ENCODE data around the gene EFNB3. TPM values are rescaled to one million over a fixed set of nuclear protein-coding genes. Genes with fewer than 3 reads are reported as not detected.

EFNB3 gene
- total and polyA plus RNA-seq, 8 donors: 0.37 to 5.4 (median 0.98) TPM

DNA sequence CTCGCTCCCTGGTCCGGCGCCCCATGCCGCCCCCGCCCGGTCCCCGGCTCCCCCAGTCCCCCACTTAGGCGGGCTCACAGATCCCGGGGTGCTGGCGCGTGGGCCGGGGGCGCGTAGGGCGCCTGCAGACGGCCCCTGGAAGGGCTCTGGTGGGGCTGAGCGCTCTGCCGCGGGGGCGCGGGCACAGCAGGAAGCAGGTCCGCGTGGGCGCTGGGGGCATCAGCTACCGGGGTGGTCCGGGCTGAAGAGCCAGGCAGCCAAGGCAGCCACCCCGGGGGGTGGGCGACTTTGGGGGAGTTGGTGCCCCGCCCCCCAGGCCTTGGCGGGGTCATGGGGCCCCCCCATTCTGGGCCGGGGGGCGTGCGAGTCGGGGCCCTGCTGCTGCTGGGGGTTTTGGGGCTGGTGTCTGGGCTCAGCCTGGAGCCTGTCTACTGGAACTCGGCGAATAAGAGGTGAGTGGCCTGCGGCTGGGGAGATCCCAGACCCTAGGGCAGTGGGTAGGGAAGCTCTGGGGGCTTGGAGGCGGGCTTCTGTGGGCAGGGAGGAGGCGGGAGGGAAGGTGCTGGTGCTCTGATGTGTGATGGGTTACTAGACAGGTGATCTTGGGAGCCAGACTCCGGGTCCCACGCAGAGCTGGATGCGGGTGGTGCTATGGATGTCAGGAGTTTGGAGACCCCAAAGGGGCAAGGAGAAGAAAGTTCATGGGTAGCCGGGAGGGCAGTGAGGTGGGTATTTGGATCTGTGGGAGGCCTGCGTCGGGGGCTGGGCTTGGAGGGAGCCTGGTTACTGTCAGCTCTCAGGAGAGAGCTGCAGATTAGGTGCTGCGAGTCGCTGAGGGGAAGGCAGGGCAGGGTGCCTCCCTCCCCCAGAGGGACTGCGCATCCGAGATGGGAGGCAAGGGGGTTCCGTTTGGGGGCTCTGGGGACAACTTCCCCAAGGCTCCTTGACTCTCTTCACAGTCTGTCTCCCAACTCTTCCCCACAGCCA, 560 bp downstream of the EFNB3 start:
- peaks cover 0 to 12% (median 0%) of the 10 kb centered on the region in 4 donors for H3K27me3 ChIP-seq
- 9 to 15% methylated on average over 32 to 50 of the region's 50 CpGs for WGBS, 2 donors
- DNase-seq: no peak
- ATAC-seq: peak in 2 of 4 donors; percentile 11 to 20
- TF ChIP-seq, protein P1, sequence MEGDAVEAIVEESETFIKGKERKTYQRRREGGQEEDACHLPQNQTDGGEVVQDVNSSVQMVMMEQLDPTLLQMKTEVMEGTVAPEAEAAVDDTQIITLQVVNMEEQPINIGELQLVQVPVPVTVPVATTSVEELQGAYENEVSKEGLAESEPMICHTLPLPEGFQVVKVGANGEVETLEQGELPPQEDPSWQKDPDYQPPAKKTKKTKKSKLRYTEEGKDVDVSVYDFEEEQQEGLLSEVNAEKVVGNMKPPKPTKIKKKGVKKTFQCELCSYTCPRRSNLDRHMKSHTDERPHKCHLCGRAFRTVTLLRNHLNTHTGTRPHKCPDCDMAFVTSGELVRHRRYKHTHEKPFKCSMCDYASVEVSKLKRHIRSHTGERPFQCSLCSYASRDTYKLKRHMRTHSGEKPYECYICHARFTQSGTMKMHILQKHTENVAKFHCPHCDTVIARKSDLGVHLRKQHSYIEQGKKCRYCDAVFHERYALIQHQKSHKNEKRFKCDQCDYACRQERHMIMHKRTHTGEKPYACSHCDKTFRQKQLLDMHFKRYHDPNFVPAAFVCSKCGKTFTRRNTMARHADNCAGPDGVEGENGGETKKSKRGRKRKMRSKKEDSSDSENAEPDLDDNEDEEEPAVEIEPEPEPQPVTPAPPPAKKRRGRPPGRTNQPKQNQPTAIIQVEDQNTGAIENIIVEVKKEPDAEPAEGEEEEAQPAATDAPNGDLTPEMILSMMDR (IDR thresholded peaks at IDR 0.05): no peak
- no peaks in the 10 kb centered on the region for H3K36me3 ChIP-seq
- no peak overlapping the region for H3K27ac ChIP-seq
- FAIRE-seq: no peak
- intact Hi-C loops (cut with DNase I): no loop called here
- H3K4me1 ChIP-seq: no peaks in the 10 kb centered on the region
- H3K9me3 ChIP-seq: no peaks in the 10 kb centered on the region
- H3K4me3 ChIP-seq: peak overlapping the region in 3 of 4 donors; percentile 23 to 53 (median 36)

DNA sequence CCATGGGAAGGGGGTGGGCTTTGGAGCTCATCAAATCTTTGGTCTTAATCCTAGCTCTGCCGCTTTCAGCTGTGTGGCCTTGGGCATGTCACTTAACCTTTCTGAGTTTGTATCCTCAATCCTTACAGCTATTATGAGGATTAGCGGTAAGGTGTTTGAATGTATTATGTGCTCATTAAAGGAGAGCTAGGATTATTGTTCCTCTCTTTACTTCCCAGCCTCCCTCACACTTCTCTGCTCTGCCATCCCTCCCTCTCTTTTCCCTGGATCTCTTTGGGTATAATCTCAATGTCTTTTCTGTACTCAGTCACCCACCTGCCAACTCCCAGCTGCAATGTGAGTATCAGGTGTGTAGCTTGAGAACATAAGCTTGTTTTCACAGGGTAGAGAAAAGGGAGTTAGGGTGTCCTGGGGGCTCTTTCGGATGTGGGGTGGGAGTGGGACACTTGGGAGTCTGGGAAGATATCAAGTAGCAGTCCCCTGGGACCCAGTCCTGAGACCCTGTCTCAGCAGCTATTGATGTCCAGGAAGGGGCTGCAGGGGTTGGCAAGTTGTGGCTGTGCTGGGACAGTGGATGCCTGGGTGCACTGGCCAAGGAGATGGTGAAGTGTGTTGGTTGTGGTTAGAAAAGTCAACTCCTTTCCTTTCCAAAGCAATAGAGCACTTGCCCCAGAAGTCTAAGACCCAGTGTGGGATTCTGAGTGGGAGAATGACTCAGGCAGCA, 1.8 kb downstream of the EFNB3 start:
- DNase-seq (no peak), FAIRE-seq (no peak), ATAC-seq (no peak)
- Histone ChIP-seq H3K9me3 (no peaks in the 10 kb centered on the region), H3K4me1 (no peaks in the 10 kb centered on the region), H3K27me3 (peaks cover 0 to 12% (median 0%) of the 10 kb centered on the region in 4 donors), H3K27ac (no peak overlapping the region), H3K36me3 (no peaks in the 10 kb centered on the region), H3K4me3 (no peak overlapping the region)
- intact Hi-C loops (cut with DNase I): no loop called here
- WGBS, 2 donors: 63 to 69% methylated on average over 3 of the region's 3 CpGs
- TF ChIP-seq, protein P1 (IDR thresholded peaks at IDR 0.05): no peak

DNA sequence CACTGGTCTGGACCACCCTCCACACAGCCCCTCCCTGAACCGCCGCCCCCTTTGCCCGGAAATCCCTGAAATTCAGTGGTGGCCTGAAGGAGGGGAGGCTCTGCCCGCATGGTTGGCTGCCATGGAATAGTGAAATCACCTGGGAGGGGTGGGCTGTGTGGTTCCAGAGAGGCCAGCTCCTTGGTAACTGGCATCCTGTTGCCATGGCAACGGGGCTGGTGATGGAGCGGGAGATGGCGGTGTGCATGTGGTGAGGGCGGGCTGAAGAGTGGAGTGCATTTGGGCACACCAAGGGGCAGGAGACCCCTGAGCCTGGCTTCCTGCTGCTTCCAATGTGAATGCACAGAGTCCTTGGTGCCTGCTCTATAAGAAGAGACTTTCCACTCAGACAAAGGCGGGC, 2.4 kb downstream of the EFNB3 start:
- Histone ChIP-seq H3K27ac (no peak overlapping the region), H3K4me1 (no peaks in the 10 kb centered on the region), H3K27me3 (peaks cover 0 to 12% (median 0%) of the 10 kb centered on the region in 4 donors), H3K36me3 (no peaks in the 10 kb centered on the region), H3K9me3 (no peaks in the 10 kb centered on the region), H3K4me3 (no peak overlapping the region)
- DNase-seq (no peak), ATAC-seq (no peak), FAIRE-seq (no peak)
- intact Hi-C loops (cut with DNase I): no loop called here
- TF ChIP-seq, protein P1 (IDR thresholded peaks at IDR 0.05): no peak
- 74 to 80% methylated on average over 9 of the region's 9 CpGs for WGBS, 2 donors

DNA sequence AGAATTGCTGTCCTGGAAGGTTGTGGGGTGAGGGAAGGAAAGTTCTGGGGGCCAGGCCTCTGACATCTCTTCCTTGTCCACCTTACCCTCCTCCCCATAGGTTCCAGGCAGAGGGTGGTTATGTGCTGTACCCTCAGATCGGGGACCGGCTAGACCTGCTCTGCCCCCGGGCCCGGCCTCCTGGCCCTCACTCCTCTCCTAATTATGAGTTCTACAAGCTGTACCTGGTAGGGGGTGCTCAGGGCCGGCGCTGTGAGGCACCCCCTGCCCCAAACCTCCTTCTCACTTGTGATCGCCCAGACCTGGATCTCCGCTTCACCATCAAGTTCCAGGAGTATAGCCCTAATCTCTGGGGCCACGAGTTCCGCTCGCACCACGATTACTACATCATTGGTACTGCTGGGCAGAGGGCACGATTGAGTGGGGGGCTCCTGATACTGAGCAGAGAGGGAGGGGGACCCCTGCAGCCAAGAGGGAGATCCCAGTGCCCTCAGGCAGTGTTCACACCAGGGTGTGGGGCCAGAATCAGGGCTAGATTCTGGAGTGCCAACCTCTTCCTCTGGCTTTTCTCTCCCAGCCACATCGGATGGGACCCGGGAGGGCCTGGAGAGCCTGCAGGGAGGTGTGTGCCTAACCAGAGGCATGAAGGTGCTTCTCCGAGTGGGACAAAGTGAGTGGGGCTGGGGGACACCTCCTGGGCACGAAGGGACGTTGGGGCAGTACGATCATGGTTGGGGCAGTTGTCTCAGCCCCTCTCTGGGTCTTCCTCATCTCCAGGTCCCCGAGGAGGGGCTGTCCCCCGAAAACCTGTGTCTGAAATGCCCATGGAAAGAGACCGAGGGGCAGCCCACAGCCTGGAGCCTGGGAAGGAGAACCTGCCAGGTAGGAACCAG, 3.1 kb downstream of the EFNB3 start:
- no peak for FAIRE-seq
- peaks cover 0 to 12% (median 0%) of the 10 kb centered on the region in 4 donors for H3K27me3 ChIP-seq
- 66 to 75% methylated on average over 22 of the region's 22 CpGs for WGBS, 2 donors

More for the DNA sequence above, 3.1 kb downstream of the EFNB3 start:
- Histone ChIP-seq H3K9me3 (no peaks in the 10 kb centered on the region), H3K4me1 (no peaks in the 10 kb centered on the region), H3K4me3 (no peak overlapping the region), H3K27ac (no peak overlapping the region), H3K36me3 (no peaks in the 10 kb centered on the region)
- TF ChIP-seq, protein P1 (IDR thresholded peaks at IDR 0.05): no peak
- DNase-seq (peak in 1 of 6 donors; percentile 30), ATAC-seq (no peak)
- intact Hi-C loops (cut with DNase I): no loop called here
